Neural progenitor cell (in vitro differentiated cells): ENCODE measurements around the gene WDR72.

Source experiments
- CTCF ChIP-seq: fragments of 200-600 bp; sonication (generic); IDR thresholded peaks from 2 replicates; pipeline ENCODE4 v1.5.1; 2017; ENCODE audit warnings: antibody characterized with exemption, mild to moderate bottlenecking
- EZH2 ChIP-seq: fragments of 200-600 bp; sonication (generic); IDR thresholded peaks from 2 replicates; pipeline ENCODE4 v1.6.1; 2017; ENCODE audit warnings: antibody characterized with exemption, mild to moderate bottlenecking, moderate library complexity

- no peak for TF ChIP-seq CTCF
- no peak for TF ChIP-seq EZH2
Observed at GRCh38 chr15:53511175-53511574, 248.3 kb downstream of the WDR72 start.
